Measurements from ENCODE around the gene DNLZ.

- TF ChIP-seq, protein P1, sequence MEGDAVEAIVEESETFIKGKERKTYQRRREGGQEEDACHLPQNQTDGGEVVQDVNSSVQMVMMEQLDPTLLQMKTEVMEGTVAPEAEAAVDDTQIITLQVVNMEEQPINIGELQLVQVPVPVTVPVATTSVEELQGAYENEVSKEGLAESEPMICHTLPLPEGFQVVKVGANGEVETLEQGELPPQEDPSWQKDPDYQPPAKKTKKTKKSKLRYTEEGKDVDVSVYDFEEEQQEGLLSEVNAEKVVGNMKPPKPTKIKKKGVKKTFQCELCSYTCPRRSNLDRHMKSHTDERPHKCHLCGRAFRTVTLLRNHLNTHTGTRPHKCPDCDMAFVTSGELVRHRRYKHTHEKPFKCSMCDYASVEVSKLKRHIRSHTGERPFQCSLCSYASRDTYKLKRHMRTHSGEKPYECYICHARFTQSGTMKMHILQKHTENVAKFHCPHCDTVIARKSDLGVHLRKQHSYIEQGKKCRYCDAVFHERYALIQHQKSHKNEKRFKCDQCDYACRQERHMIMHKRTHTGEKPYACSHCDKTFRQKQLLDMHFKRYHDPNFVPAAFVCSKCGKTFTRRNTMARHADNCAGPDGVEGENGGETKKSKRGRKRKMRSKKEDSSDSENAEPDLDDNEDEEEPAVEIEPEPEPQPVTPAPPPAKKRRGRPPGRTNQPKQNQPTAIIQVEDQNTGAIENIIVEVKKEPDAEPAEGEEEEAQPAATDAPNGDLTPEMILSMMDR (IDR thresholded peaks at IDR 0.05) = no peak
- TF ChIP-seq POLR2A (IDR thresholded peaks at IDR 0.05) = no peak
These were observed 5.5 kb downstream of the DNLZ start for GRCh38 chr9:136358016-136358415.

All from heart left ventricle (tissue), 13 donors.